Colonic mucosa (tissue), 4 donors: Measurements from ENCODE around the gene APBB2. TPM values are rescaled to one million over a fixed set of nuclear protein-coding genes. Genes with fewer than 3 reads are reported as not detected.

Experiments used
- DNase-seq: peaks from one replicate; pipeline ENCODE4 v3.0.0-alpha.2; 2020
- H3K27ac ChIP-seq: fragments of 200-600 bp; one replicate; pipeline ENCODE4 v1.8.0; 2021
- H3K27me3 ChIP-seq: fragments of 200-600 bp; one replicate; pipeline ENCODE4 v1.8.0; 2021
- H3K36me3 ChIP-seq: fragments of 200-600 bp; one replicate; pipeline ENCODE4 v1.8.0; 2021
- H3K4me1 ChIP-seq: fragments of 200-600 bp; one replicate; pipeline ENCODE4 v1.8.0; 2021; ENCODE audit warnings: mild to moderate bottlenecking
- H3K4me3 ChIP-seq: fragments of 200-600 bp; one replicate; pipeline ENCODE4 v1.8.0; 2021
- H3K9ac ChIP-seq, 2 donors: one replicate each; pipeline ENCODE4 v1.7.0; 2013; ENCODE audit warnings: control low read depth in 2 of 2, low read depth in 2 of 2, low read length in 2 of 2
- H3K9me3 ChIP-seq: fragments of 200-600 bp; one replicate; pipeline ENCODE4 v1.8.0; 2021
- intact Hi-C: fragments of 100-400 bp; cut with DNase I; formaldehyde crosslinking; loops from one replicate; pipeline ENCODE4 v1.14.1; 2022
- total RNA-seq, 2 donors: library from RNA; stranded (reverse); fragmentation: NEBNext Ultra II Directional in 1 of 2; extraction: Animal tissue kit (Norgen Biotek cat#: 25700) in 1 of 2; gene quantifications; one replicate each; pipeline ENCODE4 v1.2.1, GENCODE V29; 2021
- TF ChIP-seq, protein P1 (sequence below): fragments of 200-600 bp; IDR thresholded peaks from one replicate; pipeline ENCODE4 v1.8.0; 2022; ENCODE audit warnings: antibody characterized with exemption, mild to moderate bottlenecking
- donor health status: healthy.
- donor health status: DM: no; HTN: no; CAD: no.
- donor health status: DM: no; HTN: no; CAD: no.

Gene APBB2
- total RNA-seq, 2 donors from 2014 or later, result 22.8 to 27.5 TPM

DNA sequence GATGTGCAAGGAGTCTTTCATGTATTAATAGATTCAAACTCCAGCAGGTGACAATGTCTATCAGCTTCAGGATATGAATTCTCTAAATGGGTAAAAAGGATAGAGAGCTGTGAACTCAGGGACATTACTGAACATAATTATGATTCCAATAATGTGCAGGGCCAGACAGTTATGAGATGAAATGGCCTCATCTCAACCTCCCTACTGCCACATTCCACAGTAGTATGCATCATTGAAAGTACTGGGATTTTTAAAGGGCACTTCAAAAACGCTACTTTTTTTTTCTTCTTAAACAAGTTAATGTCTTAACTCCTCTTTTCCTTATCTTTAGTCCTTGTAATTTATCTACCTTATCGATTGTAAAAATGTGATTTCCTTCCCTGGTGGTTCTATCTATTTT lies 202.0 kb downstream of the APBB2 start:
- H3K27ac ChIP-seq, result no peak overlapping the region
- no peaks in the 10 kb centered on the region for H3K4me1 ChIP-seq
- no peaks in the 10 kb centered on the region for H3K9me3 ChIP-seq
- TF ChIP-seq, protein P1, sequence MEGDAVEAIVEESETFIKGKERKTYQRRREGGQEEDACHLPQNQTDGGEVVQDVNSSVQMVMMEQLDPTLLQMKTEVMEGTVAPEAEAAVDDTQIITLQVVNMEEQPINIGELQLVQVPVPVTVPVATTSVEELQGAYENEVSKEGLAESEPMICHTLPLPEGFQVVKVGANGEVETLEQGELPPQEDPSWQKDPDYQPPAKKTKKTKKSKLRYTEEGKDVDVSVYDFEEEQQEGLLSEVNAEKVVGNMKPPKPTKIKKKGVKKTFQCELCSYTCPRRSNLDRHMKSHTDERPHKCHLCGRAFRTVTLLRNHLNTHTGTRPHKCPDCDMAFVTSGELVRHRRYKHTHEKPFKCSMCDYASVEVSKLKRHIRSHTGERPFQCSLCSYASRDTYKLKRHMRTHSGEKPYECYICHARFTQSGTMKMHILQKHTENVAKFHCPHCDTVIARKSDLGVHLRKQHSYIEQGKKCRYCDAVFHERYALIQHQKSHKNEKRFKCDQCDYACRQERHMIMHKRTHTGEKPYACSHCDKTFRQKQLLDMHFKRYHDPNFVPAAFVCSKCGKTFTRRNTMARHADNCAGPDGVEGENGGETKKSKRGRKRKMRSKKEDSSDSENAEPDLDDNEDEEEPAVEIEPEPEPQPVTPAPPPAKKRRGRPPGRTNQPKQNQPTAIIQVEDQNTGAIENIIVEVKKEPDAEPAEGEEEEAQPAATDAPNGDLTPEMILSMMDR, result no peak
- H3K27me3 ChIP-seq, result no peaks in the 10 kb centered on the region
- no peak overlapping the region for H3K4me3 ChIP-seq
- no peak for DNase-seq
- no peaks in the 10 kb centered on the region for H3K36me3 ChIP-seq
- H3K9ac ChIP-seq, result no peak overlapping the region
- intact Hi-C loops, result no loop called here

DNA sequence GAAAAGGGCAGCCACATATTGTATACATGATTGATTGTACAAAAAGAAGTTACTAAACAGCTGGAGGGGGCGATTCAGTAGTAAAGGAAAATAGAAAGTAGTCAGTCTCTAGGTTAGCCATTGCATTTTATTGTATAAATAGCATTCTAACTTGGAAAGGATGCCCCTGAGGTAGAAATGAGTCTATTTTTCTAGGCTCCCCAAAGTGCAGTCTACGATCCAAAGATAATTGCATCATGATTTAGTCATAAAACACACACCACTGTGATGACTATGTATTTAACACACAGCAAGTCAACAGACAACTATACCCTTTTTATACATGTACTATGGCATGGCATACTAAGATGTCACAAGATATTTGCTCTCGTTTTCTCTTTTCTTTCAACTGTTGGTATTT lies 204.9 kb downstream of the APBB2 start:
- no peak overlapping the region for H3K27ac ChIP-seq
- no peak overlapping the region for H3K9ac ChIP-seq
- H3K4me1 ChIP-seq, result no peaks in the 10 kb centered on the region
- intact Hi-C loops, result no loop called here
- TF ChIP-seq, protein P1, result no peak
- no peak for DNase-seq
- H3K27me3 ChIP-seq, result no peaks in the 10 kb centered on the region
- H3K36me3 ChIP-seq, result no peaks in the 10 kb centered on the region
- no peaks in the 10 kb centered on the region for H3K9me3 ChIP-seq
- no peak overlapping the region for H3K4me3 ChIP-seq

DNA sequence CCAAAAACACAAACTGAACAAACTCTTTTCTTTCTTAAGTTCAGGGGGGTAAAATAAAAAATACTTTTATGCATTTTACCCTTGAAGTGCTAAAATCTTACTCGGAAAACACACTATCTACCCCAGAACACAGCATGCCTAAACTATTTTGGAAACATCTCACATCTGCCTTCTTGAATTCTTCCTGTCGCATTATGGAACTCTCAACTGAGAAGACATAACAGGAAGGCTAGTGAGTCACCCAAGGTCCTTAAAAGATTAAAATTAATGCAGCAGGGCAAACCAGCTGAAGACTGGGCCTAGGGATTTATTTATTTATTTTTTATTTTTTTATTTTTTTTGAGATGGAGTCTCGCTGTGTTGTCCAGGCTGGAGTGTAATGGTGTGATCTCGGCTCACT lies 208.2 kb downstream of the APBB2 start:
- no peak overlapping the region for H3K9ac ChIP-seq
- intact Hi-C loops, result no loop called here
- DNase-seq, result no peak
- no peaks in the 10 kb centered on the region for H3K27me3 ChIP-seq
- H3K27ac ChIP-seq, result no peak overlapping the region
- no peaks in the 10 kb centered on the region for H3K36me3 ChIP-seq
- TF ChIP-seq, protein P1, result no peak
- no peak overlapping the region for H3K4me3 ChIP-seq
- no peaks in the 10 kb centered on the region for H3K9me3 ChIP-seq
- H3K4me1 ChIP-seq, result no peaks in the 10 kb centered on the region

DNA sequence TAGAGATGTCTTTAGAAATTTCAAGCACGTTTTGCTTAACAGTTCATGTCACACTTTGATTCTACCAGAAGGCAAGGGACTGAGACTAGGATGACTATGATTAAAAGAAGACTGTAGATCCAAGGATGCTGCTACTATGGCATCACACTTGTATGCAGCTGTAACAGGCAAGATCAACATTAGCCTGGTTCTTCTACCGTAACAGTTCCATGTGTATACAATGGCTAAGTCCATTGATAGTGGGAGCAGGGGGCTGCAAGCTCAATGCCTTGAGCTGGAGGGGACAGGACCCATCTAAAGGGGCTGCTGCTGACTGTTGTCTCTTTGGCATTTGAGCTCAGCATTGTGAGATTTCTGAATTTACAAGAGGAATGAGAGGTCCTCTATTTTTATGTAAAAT lies 212.0 kb downstream of the APBB2 start:
- Histone ChIP-seq H3K9ac (no peak overlapping the region), H3K9me3 (no peaks in the 10 kb centered on the region), H3K4me1 (no peaks in the 10 kb centered on the region), H3K27me3 (no peaks in the 10 kb centered on the region), H3K36me3 (no peaks in the 10 kb centered on the region), H3K4me3 (no peak overlapping the region), H3K27ac (no peak overlapping the region)
- TF ChIP-seq, protein P1, result no peak
- no peak for DNase-seq
- intact Hi-C loops, result no loop called here

DNA sequence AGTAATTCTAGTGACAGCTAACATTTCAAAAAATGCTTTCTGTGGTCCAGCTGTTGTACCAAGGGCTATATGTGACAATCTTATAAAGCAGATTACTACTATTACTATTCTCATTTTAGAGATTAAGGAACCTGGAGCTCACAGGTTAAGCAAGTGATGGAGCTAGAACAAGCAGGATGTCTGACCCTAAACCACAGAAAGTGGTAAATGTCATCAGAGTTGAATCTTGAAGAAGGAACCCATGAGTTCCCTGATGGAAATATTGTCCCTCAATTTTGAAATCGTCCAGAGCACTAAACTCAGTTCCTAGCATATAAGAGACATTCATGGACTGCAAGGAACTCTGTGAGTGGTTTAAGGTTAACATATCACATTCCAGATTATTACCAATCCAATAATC lies 214.0 kb downstream of the APBB2 start:
- H3K27ac ChIP-seq, result no peak overlapping the region
- H3K27me3 ChIP-seq, result no peaks in the 10 kb centered on the region
- intact Hi-C loops, result no loop called here
- no peaks in the 10 kb centered on the region for H3K36me3 ChIP-seq
- TF ChIP-seq, protein P1, result no peak
- no peaks in the 10 kb centered on the region for H3K4me1 ChIP-seq
- no peak overlapping the region for H3K4me3 ChIP-seq
- no peak overlapping the region for H3K9ac ChIP-seq
- H3K9me3 ChIP-seq, result no peaks in the 10 kb centered on the region
- no peak for DNase-seq
